Activated CD4-positive, alpha-beta T cell treated with anti-CD3 and anti-CD28 coated beads, Interleukin-2, amount 10 ng/mL, durations not matched to agents 24 days and 14 days (primary cell): ENCODE measurements around the gene CLGN. TPM values are rescaled to one million over a fixed set of nuclear protein-coding genes. Genes with fewer than 3 reads are reported as not detected.

Experiments used
- DNase-seq: peaks from one replicate; pipeline ENCODE4 v3.0.0; 2022
- H3K27ac Mint-ChIP-seq: one replicate; pipeline ENCODE4 v1.8.0; 2022; ENCODE audit warnings: mild to moderate bottlenecking, mixed read lengths
- H3K27me3 Mint-ChIP-seq: one replicate; pipeline ENCODE4 v1.8.0; 2022; ENCODE audit warnings: mixed read lengths
- H3K36me3 Mint-ChIP-seq: one replicate; pipeline ENCODE4 v1.8.0; 2022; ENCODE audit warnings: low read depth, mild to moderate bottlenecking, mixed read lengths
- H3K4me1 Mint-ChIP-seq: one replicate; pipeline ENCODE4 v1.8.0; 2021; ENCODE audit warnings: mixed read lengths
- H3K4me3 Mint-ChIP-seq: one replicate; pipeline ENCODE4 v1.8.0; 2022; ENCODE audit warnings: mild to moderate bottlenecking, moderate library complexity, mixed read lengths
- H3K9me3 Mint-ChIP-seq: one replicate; pipeline ENCODE4 v1.8.0; 2021; ENCODE audit warnings: mixed read lengths
- intact Hi-C: fragments of 100-400 bp; cut with micrococcal nuclease; formaldehyde crosslinking; loops from one replicate; pipeline ENCODE4 v1.15.1; 2023
- total RNA-seq: library from RNA; stranded (reverse); gene quantifications from 2 replicates; pipeline ENCODE4 v1.2.3, GENCODE V29; 2022

Gene CLGN
- total RNA-seq, 1 donor from 2014 or later, result not detected

DNA sequence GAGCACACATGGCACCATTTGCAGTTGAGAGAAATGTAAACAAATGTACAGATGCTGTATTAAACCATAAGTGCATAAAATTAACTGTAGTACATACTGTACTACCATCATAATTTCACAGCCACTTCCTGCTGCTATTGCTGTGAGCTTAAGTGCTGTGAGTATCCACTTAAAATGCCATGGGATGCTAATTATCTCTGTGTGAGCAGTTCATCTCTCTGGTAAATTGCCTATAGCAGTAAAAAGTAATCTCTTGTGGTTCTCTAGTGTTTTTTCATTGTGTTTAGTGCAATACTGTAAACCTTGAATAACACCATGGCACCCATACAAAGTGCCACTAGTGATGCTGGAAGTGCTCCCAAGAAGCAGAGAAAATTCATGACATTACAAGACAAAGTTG is 63.9 kb downstream of the CLGN start:
- intact Hi-C loops, result loop anchor here (10.0 kb wide), 1 partner anchor 629 kb away; no protein-coding TSS in a partner anchor
- Mint-ChIP-seq H3K27ac (no peak overlapping the region), H3K9me3 (no peaks in the 10 kb centered on the region), H3K27me3 (peaks cover 10% of the 10 kb centered on the region), H3K36me3 (no peaks in the 10 kb centered on the region), H3K4me3 (no peak overlapping the region), H3K4me1 (no peaks in the 10 kb centered on the region)
- no peak for DNase-seq

DNA sequence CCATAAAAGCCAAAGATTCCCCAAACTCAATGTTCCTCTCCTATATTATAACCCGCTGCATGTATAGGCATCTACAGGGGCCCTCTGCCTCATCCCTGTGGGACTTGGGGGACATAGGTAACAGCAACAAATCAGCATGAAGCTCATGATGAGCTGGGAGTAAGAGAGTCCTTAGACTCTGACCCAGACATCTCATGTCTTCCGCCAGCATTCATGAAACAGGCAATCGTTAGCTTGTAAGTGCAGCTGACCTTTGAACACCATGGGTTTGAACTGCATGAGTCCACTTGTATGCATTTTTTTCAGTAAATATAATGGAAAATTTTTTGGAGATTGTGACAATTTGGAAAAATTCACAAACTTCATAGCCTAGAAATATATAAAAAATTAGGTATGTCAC is 64.4 kb downstream of the CLGN start:
- H3K27ac Mint-ChIP-seq, result no peak overlapping the region
- no peaks in the 10 kb centered on the region for H3K9me3 Mint-ChIP-seq
- no peak overlapping the region for H3K4me3 Mint-ChIP-seq
- no peaks in the 10 kb centered on the region for H3K36me3 Mint-ChIP-seq
- no peaks in the 10 kb centered on the region for H3K4me1 Mint-ChIP-seq
- no peak for DNase-seq
- intact Hi-C loops, result loop anchor here (10.0 kb wide), 1 partner anchor 628 kb away; no protein-coding TSS in a partner anchor
- peaks cover 10% of the 10 kb centered on the region for H3K27me3 Mint-ChIP-seq

DNA sequence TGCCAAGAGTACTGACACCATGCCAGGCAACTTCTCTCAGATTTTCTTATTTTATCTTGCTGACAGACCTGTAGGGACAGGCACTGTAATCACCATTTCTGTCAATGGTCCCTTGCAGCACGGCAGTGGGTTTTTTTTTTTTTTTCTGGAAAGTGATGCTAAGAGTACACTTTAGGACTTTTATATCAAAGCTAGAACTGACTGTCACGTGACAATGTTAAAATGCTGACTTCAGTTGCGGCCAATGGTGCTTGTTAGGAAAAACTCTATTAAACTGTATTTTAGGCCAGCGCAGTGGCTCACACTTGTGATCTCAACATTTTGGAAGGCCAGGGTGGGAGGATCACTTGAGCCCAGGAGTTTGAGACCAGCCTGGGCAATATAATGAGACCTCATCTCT is 66.3 kb downstream of the CLGN start:
- H3K4me3 Mint-ChIP-seq, result no peak overlapping the region
- H3K36me3 Mint-ChIP-seq, result no peaks in the 10 kb centered on the region
- no peaks in the 10 kb centered on the region for H3K9me3 Mint-ChIP-seq
- intact Hi-C loops, result loop anchor here (10.0 kb wide), 1 partner anchor 626 kb away; no protein-coding TSS in a partner anchor
- no peaks in the 10 kb centered on the region for H3K4me1 Mint-ChIP-seq
- H3K27me3 Mint-ChIP-seq, result peaks cover 19% of the 10 kb centered on the region
- no peak for DNase-seq
- H3K27ac Mint-ChIP-seq, result no peak overlapping the region

DNA sequence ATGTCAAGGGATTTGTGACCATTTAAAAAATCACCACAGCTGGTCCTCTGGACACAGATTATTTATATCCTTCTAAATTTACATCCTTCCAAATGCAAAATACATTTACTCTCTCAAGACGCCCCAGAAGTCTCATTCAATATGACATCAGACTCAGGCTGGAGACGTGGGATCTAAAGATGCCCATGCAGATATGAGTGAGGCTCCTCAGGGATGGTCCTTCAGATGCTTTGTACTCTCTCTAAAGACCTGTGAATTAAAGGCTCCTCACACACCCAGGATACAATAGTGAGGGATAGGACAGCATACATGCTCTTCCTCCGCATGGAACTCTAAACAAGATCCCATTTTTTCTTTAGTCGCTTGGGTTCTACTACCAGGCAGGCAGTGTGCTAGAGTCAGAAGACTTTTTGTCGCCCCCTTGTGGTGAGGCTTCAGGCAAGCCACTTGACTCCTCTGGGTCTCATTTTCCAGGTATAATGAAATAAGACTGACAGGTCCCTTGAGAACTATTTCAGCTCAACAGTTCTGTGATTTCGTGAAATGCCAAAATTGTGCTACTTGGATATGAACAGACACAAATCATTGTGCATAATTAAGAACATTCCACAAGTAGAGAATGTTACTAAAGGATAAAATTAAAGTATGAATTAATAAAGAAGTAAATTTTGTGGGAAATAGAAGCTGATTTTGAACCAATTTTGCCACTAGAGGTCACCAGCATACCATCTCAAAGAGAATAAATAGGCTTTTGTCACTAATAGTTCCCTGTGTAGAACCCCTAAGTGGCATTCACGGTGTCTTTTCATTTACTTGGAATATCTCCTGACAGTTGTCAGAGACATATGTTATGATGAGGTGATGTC is 67.7 kb downstream of the CLGN start:
- Mint-ChIP-seq H3K36me3 (no peaks in the 10 kb centered on the region), H3K4me1 (no peaks in the 10 kb centered on the region), H3K27ac (no peak overlapping the region), H3K9me3 (no peaks in the 10 kb centered on the region), H3K4me3 (no peak overlapping the region), H3K27me3 (peaks cover 20% of the 10 kb centered on the region)
- peak; percentile 93 for DNase-seq
- intact Hi-C loops, result loop anchor here (1.0 to 10.0 kb wide), 5 partner anchors 251 to 625 kb away; no protein-coding TSS in a partner anchor

DNA sequence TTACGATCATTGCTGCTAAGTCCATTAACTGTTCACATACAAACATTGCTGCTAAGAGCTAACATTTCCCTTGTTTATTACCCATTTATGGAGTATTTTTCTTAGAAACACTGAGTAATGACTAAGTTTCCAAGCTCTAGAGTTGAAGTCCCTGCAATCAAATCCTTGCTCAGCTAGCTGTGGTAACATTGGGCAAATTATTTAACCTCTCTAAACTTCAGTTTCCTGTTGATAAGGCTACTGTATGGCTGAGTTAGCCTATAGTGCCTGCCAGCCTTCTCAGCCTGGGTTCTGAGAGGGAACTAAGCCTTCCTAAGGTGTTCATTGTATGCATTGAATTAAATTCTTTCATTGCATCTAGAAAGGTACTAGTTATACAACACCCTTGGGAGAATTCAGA is 69.2 kb downstream of the CLGN start:
- peaks cover 18% of the 10 kb centered on the region for H3K27me3 Mint-ChIP-seq
- DNase-seq, result no peak
- intact Hi-C loops, result loop anchor here (2.0 kb wide), 1 partner anchor 493 kb away; no protein-coding TSS in a partner anchor
- no peak overlapping the region for H3K4me3 Mint-ChIP-seq
- H3K4me1 Mint-ChIP-seq, result peaks cover 4% of the 10 kb centered on the region
- H3K27ac Mint-ChIP-seq, result no peak overlapping the region
- H3K9me3 Mint-ChIP-seq, result no peaks in the 10 kb centered on the region
- H3K36me3 Mint-ChIP-seq, result no peaks in the 10 kb centered on the region

DNA sequence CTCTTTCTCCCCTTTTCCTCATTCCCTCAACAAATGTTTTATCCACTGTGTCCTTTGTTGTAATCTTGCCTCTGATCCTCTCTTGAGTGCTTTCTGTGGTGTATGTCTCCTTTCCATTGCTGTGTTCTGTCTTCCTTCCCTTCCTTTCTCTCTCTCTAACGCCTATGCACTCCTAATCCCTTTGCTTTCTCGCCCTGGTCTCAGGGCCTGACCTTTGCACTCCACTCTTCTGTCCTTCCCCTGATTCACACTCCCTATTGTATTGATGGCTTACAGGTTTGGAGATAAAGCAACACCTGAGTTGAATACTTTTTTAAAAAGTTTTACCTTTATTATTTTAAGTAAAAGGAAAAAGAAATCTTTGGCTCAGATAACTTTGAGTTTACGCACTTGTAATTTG is 69.6 kb downstream of the CLGN start:
- intact Hi-C loops, result loop anchor here (2.0 kb wide), 1 partner anchor 493 kb away; no protein-coding TSS in a partner anchor
- Mint-ChIP-seq H3K9me3 (no peaks in the 10 kb centered on the region), H3K36me3 (no peaks in the 10 kb centered on the region), H3K27me3 (peaks cover 18% of the 10 kb centered on the region), H3K4me3 (no peak overlapping the region), H3K27ac (no peak overlapping the region), H3K4me1 (peaks cover 4% of the 10 kb centered on the region)
- DNase-seq, result no peak

DNA sequence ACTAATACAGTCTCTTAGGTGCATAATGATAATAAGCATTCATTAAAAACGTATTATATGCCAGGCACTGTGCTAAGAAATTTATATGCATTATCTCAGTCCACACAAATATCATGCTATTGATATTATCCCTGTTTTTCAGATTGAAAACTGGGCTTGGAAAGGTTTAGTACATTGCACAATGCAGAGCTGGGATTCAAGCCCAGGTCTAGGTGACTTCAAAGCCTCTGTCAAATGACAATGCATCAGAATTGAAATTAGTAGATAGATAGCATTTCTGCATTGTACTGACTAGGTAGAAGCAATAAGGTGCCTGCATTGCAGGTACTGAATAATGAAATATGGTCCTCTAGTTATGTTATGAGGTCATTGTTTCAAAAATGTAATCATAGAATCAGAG is 72.2 kb downstream of the CLGN start:
- Mint-ChIP-seq H3K4me3 (no peak overlapping the region), H3K36me3 (no peaks in the 10 kb centered on the region), H3K4me1 (peaks cover 4% of the 10 kb centered on the region), H3K27ac (no peak overlapping the region), H3K9me3 (no peaks in the 10 kb centered on the region), H3K27me3 (peaks cover 20% of the 10 kb centered on the region)
- intact Hi-C loops, result no loop called here
- DNase-seq, result no peak

DNA sequence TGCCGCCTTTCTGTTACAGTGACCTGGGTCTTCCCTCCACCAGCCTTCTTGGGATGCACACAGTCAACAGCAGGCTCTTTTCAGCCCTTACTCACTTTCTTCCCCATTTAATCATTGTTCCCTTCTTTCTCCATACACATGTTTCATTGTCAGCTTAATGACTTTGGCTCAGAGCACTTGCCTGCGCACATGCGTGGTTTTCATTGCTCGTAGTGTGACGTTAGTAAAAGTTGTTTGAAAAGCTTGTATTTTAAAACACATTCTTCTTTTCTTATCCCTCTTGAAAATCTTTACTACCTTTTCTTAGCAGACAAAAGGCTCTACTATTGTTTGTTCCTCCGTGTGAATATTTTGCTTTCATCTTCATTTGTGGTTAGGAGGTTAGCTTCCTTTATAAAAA is 73.7 kb downstream of the CLGN start:
- H3K27ac Mint-ChIP-seq, result no peak overlapping the region
- H3K27me3 Mint-ChIP-seq, result peaks cover 25% of the 10 kb centered on the region
- no peak for DNase-seq
- no peak overlapping the region for H3K4me3 Mint-ChIP-seq
- H3K4me1 Mint-ChIP-seq, result peaks cover 4% of the 10 kb centered on the region
- H3K9me3 Mint-ChIP-seq, result no peaks in the 10 kb centered on the region
- intact Hi-C loops, result no loop called here
- no peaks in the 10 kb centered on the region for H3K36me3 Mint-ChIP-seq

DNA sequence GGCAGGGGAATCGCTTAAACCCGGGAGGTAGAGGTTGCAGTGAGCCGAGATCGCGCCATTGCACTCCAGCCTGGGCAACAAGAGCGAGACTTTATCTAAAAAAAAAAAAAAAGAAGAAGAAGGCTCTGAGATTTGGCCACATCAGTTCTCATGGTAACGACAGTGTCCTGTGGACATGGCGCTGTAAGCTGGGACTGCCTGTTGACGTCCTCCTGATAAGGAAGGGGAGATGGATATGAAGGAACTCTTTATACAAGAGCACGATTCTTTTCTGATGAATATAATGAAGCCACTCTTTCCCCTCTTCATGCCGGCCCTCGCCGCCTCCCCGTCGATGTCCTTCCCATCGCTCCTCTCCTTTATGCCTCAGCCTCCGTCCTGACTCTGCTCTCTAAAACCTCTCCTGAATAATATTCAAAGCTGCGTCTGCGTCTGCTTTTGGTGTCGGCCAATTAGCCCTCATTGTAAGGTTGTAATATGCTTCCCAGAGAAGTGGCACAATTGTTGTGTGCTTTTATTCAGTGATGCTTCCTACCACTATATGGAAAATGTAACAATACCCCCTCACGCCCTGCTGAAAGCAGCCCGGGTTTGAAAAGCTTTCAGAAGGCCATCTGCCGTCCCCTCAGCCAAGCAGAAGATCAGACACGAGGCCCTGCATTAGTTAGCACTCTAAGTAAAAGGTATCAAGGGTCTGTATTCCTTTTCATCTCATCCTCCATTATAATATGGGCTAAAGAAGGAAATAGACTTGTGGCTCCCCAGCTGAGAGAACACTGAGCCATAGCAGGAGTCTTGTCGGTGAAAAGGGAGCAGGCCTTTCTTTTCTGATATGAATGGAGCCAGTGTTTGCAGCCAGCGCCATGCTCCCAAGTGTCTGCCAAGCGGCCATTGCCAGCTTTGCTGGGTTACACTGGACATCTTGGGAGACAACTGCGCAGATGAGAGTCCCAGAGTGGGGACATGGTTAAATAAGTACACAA is 76.1 kb downstream of the CLGN start:
- Mint-ChIP-seq H3K27me3 (peaks cover 14% of the 10 kb centered on the region), H3K27ac (no peak overlapping the region), H3K4me3 (no peak overlapping the region), H3K9me3 (no peaks in the 10 kb centered on the region), H3K4me1 (peaks cover 4% of the 10 kb centered on the region), H3K36me3 (no peaks in the 10 kb centered on the region)
- intact Hi-C loops, result no loop called here
- DNase-seq, result no peak

DNA sequence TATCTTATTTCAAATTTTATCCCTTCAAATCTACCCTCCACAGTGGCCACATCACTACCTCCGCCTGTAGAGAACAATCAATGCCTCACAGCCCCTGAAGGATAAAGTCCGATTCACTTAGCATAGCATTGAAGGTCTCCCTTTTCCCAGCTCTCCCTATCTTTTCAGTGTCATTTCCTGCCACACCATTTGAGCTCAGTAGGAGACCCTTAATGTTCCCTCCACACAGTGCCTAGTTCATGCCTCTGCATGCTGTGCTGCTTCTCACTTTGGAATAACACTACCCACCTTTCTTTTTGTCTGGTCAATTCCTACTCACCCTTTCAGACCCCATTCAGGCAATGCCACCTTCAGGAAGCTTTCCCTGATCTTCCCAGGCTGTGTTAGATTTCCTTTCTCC is 77.6 kb downstream of the CLGN start:
- no peak overlapping the region for H3K27ac Mint-ChIP-seq
- DNase-seq, result no peak
- intact Hi-C loops, result no loop called here
- H3K4me3 Mint-ChIP-seq, result no peak overlapping the region
- H3K36me3 Mint-ChIP-seq, result no peaks in the 10 kb centered on the region
- H3K27me3 Mint-ChIP-seq, result peaks cover 11% of the 10 kb centered on the region
- no peaks in the 10 kb centered on the region for H3K9me3 Mint-ChIP-seq
- peaks cover 4% of the 10 kb centered on the region for H3K4me1 Mint-ChIP-seq

DNA sequence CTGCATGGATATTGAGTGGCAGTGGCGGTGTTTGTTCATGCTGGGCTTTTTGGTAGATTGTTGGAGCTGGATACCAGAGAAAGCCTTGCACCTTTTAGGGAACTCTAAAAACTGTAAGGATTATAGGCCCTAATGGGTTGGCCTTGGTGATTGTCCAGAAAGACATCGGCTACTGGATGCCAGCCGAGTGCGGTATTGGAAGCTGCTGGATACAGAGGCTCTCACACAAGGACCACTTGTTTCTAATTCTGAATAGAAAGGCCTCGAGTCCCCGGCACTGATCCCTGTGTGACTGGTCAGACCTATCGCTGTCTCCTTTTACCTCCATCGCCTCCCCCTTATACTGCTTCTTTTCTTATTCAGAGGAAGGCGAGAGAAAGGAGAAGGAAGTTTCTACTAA is 81.3 kb downstream of the CLGN start:
- Mint-ChIP-seq H3K4me1 (peaks cover 2% of the 10 kb centered on the region), H3K9me3 (no peaks in the 10 kb centered on the region), H3K36me3 (no peaks in the 10 kb centered on the region), H3K4me3 (no peak overlapping the region), H3K27me3 (peaks cover 23% of the 10 kb centered on the region), H3K27ac (no peak overlapping the region)
- no peak for DNase-seq
- intact Hi-C loops, result no loop called here

DNA sequence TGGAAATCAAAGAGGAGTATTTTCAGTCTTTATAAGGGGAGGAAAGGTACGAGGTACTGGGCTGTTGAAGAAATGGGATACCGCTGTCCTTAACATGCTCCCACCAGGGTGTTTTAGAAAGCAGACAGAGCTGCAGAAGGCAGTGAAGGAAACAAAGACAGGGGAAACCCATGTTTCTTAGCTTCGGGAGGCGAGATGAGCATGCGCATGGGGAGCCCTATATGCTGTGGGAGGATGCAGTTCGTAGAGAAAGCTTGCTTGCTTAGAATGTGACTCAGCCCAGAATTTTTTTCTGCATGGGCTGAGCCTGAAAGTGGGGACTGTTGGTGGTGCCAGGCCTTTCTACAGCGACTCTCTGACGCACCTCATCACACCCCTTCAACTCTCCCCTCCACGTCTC is 82.8 kb downstream of the CLGN start:
- no peak for DNase-seq
- intact Hi-C loops, result no loop called here
- no peak overlapping the region for H3K4me3 Mint-ChIP-seq
- H3K9me3 Mint-ChIP-seq, result no peaks in the 10 kb centered on the region
- peaks cover 19% of the 10 kb centered on the region for H3K27me3 Mint-ChIP-seq
- peaks cover 2% of the 10 kb centered on the region for H3K4me1 Mint-ChIP-seq
- no peak overlapping the region for H3K27ac Mint-ChIP-seq
- no peaks in the 10 kb centered on the region for H3K36me3 Mint-ChIP-seq

DNA sequence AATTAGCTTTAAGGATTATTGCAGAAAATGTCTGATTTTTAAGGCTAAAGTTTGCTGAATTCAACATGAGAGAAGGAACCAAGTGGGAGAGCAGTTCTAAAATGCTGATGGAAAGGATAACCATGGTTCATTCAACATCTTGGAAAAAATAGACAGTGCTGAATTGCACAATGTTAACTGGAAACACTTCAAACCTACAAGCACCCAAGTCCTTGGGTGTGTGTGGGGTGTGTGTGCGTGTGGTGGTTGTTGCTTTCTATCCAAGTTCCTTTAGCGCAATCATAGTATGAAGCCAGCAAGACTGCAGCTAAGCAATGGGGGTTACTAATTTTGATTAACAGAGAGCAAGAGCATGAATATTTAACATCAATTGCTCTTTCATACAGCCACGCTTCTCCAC is 83.3 kb downstream of the CLGN start:
- Mint-ChIP-seq H3K36me3 (no peaks in the 10 kb centered on the region), H3K4me3 (no peak overlapping the region), H3K27ac (no peak overlapping the region), H3K4me1 (peaks cover 2% of the 10 kb centered on the region), H3K27me3 (peaks cover 15% of the 10 kb centered on the region), H3K9me3 (no peaks in the 10 kb centered on the region)
- intact Hi-C loops, result no loop called here
- no peak for DNase-seq

DNA sequence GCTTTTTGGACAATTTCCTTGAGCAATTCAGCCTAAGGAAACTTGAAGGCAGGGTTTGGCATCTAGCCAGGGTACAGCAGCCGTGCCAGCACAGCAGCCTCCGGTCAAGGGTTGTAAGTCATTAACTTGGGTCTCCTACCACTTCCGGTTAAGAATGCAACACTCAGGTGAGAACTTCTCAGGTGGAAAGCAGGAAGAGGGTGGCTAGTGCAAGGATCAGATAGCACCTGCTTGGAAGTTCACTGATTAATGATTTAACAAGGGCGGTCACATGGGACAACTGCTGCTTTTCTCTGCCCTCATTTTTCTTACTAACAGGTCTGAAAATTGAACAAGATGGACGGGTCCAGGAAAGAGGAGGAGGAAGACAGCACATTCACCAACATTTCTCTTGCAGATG is 84.1 kb downstream of the CLGN start:
- Mint-ChIP-seq H3K27ac (no peak overlapping the region), H3K9me3 (no peaks in the 10 kb centered on the region), H3K4me1 (peaks cover 2% of the 10 kb centered on the region), H3K27me3 (peaks cover 15% of the 10 kb centered on the region), H3K4me3 (no peak overlapping the region), H3K36me3 (no peaks in the 10 kb centered on the region)
- intact Hi-C loops, result no loop called here
- no peak for DNase-seq
